Astrocyte of the spinal cord (primary cell): Measurements from ENCODE around the gene CACNA1E.

Experiments
- DNase-seq: peaks from one replicate; pipeline ENCODE4 v3.0.0; 2011; ENCODE audit warnings: low read depth, low spot score
- H3K4me3 ChIP-seq: 2 replicates; pipeline ENCODE4 v1.5.1; 2011; ENCODE audit warnings: low read depth, mild to moderate bottlenecking, low read length, moderate library complexity
- in situ Hi-C: cut with HindIII; loops from 2 replicates; pipeline ENCODE4 v1.10.0; 2017; ENCODE audit warnings: low sequenced_read_pairs
- TF ChIP-seq, protein P1 (sequence below): IDR thresholded peaks from 2 replicates; pipeline ENCODE4 v1.5.1; 2012; ENCODE audit warnings: low read depth, mild to moderate bottlenecking, low read length, inconsistent platforms

Gene CACNA1E

DNA sequence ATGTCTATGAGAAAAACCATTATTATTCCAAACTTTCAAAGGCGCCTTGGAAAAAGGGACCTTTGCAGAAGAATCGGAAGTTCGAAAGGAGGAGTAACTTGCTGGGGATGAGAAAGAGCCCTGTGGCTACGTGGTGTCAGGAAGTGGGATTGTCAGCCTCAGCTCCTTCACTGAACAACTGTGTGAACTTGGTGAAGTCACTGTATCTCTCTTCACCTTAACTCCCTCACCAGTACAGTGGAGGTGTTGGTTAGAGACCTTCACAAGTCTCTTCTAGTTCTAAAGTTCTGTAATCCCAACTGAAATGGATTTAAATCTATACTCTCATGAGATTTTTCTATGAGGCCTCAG lies 285.6 kb downstream of the CACNA1E start:
- no peak for DNase-seq
- TF ChIP-seq, protein P1, sequence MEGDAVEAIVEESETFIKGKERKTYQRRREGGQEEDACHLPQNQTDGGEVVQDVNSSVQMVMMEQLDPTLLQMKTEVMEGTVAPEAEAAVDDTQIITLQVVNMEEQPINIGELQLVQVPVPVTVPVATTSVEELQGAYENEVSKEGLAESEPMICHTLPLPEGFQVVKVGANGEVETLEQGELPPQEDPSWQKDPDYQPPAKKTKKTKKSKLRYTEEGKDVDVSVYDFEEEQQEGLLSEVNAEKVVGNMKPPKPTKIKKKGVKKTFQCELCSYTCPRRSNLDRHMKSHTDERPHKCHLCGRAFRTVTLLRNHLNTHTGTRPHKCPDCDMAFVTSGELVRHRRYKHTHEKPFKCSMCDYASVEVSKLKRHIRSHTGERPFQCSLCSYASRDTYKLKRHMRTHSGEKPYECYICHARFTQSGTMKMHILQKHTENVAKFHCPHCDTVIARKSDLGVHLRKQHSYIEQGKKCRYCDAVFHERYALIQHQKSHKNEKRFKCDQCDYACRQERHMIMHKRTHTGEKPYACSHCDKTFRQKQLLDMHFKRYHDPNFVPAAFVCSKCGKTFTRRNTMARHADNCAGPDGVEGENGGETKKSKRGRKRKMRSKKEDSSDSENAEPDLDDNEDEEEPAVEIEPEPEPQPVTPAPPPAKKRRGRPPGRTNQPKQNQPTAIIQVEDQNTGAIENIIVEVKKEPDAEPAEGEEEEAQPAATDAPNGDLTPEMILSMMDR = no peak
- no peak overlapping the region for H3K4me3 ChIP-seq
- in situ Hi-C loops = no loop called here

DNA sequence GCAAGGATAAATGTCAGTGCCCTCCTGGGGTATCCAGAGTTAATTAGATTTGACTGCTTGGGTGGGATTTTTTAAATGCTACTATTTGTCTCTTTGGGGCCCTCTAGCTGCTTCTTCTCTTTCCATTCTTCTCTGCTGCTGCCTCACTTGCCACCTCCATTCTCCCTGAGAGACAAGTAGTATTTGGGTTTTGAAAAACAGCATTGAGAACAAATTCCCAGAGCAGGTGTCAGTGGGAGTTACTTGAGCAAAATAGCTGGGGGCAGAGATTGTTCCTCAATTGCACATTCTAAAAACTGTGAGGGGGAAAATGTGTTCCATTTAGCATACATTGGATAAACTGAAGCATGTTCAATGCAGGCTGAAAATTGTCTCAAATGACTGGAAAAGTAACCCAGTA lies 286.5 kb downstream of the CACNA1E start:
- in situ Hi-C loops = no loop called here
- TF ChIP-seq, protein P1 = no peak
- H3K4me3 ChIP-seq = no peak overlapping the region
- no peak for DNase-seq

DNA sequence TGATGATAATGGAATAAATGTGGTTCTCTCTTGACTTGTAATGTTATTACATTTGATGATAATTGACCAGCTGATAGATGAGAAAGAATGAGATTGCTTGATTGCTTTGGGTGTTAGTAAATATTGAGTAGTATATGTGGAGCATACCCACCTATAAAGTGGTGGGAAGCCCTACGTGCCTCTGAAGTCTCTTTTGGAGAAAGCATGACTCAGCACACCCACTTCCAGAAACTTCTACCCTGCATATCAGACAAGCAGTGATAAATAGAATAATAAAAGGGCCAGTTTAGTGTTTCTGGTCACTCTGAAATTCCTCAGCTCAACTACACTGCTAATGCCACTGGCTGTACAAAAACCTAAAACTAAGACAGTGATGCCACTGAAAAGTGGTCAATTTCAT lies 289.4 kb downstream of the CACNA1E start:
- DNase-seq = no peak
- in situ Hi-C loops = no loop called here
- no peak overlapping the region for H3K4me3 ChIP-seq
- TF ChIP-seq, protein P1 = no peak

DNA sequence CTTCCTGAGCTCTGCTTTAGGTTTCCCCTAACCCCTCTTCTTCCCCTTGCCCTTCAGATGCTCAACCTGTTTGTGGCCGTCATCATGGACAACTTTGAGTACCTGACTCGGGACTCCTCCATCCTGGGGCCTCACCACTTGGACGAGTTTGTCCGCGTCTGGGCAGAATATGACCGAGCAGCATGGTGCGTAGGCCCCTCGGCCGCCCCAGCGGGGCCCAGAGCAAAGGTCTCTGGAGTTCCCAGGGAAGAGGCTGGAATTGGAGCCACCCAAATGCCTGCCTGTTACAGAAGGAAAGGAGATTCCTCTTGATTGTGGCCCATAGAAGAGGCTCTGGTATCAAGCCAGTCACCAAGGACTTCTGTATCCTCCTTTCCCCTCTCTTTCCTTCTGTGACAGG lies 292.7 kb downstream of the CACNA1E start:
- DNase-seq = no peak
- in situ Hi-C loops = no loop called here
- no peak overlapping the region for H3K4me3 ChIP-seq
- TF ChIP-seq, protein P1 = no peak

DNA sequence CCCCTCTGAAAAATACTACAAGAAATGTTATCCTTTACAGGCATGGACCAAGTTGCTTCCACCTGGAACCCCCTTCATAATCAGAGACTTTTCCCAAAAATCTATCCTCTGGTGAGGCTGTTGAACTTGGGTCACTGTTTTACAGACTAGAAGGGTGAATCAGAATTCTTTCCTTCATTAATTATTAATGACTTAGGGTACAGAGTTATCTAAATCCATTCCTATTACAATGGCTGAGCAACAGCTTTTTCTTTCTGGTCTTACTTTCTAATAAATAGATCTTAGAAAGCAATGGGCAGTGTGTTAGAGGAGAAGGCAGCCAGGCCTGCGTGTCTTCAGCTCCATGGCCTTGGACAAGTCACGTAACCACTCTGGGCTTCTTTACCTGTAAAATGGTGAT lies 294.0 kb downstream of the CACNA1E start:
- TF ChIP-seq, protein P1 = no peak
- no peak for DNase-seq
- no peak overlapping the region for H3K4me3 ChIP-seq
- in situ Hi-C loops = no loop called here

DNA sequence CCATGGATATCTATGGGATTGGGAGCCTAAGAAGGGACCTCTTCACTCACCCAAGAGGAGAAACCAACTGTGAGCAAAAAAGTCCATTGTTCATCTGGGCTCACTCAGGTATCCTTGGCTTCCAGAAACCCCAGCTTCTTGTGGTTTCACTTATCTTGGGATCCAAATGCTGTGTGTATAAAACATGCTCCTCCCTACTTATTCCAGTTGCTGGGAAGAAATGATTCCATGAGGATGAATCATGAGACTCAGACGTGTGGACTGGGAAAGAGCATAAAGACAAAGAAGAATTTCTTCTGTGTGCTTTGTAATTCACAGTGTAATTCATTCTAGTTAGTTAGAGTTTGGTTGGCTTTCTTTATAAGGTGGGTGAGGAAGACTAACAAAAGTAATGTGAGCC lies 294.5 kb downstream of the CACNA1E start:
- H3K4me3 ChIP-seq = no peak overlapping the region
- in situ Hi-C loops = no loop called here
- TF ChIP-seq, protein P1 = no peak
- DNase-seq = no peak

DNA sequence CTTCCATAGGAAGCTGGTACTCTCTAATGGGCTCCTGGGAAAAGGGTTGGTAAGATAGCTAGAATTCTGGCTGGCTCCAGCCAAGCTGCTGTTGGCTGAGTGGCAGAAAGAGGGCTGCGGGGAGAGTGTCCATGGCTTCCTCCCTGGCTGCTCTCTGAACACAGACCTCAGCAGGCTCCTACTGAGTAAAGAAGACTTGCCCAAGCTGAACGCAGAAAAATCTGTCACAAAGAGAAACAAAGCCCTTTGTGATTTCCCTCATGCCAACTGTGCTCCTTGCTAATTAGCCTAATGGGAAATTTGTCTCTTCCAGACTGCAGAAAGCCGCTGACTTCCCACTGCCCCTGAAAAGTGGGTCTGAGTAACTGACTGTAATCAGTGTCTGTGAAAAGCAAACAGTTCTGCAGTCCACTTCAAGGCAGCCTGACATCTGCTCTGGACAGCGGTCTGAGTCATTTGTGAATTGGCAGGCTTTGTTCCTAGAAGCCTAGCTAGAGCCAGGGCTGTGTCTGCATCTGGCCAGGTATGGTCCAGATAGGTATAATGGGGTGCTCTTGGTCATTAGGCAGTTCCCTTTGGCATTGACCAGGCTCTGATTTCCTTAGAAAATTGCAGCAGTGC lies 295.4 kb downstream of the CACNA1E start:
- no peak for DNase-seq
- TF ChIP-seq, protein P1 = no peak

More for the DNA sequence above, 295.4 kb downstream of the CACNA1E start:
- H3K4me3 ChIP-seq = no peak overlapping the region
- in situ Hi-C loops = no loop called here
